C4-2B (cell line): ENCODE results near the gene ZNF593.

Source experiments
- H3K27ac ChIP-seq: fragments of 450-650 bp; 2 replicates; pipeline ENCODE4 v1.5.1; 2017
- CTCF ChIP-seq: fragments of 450-650 bp; conservative IDR thresholded peaks from 2 replicates; pipeline ENCODE4 v1.5.1; 2017; ENCODE audit warnings: mild to moderate bottlenecking
- ZFX ChIP-seq: fragments of 450-650 bp; IDR thresholded peaks from 2 replicates; pipeline ENCODE4 v1.6.1; 2017

ZNF593 gene

GRCh38 chr1:26138974-26139558 lies 30.6 kb upstream of the ZNF593 start:
- no peak overlapping the region for H3K27ac ChIP-seq
- no peak for TF ChIP-seq CTCF
- TF ChIP-seq ZFX, result no peak

- TF ChIP-seq ZFX (no peak), CTCF (no peak)
- H3K27ac ChIP-seq, result no peak overlapping the region
Observed at GRCh38 chr1:26142159-26142558, 27.5 kb upstream of the ZNF593 start.

- TF ChIP-seq CTCF (peak; percentile 66), ZFX (no peak)
- H3K27ac ChIP-seq, result no peak overlapping the region
Observed at GRCh38 chr1:26145041-26145959, 24.4 kb upstream of the ZNF593 start.

- no peak for TF ChIP-seq CTCF
- TF ChIP-seq ZFX, result no peak
- H3K27ac ChIP-seq, result no peak overlapping the region
Observed at GRCh38 chr1:26145960-26146294, 23.8 kb upstream of the ZNF593 start.

GRCh38 chr1:26148887-26149286 lies 20.8 kb upstream of the ZNF593 start:
- no peak overlapping the region for H3K27ac ChIP-seq
- no peak for TF ChIP-seq CTCF

GRCh38 chr1:26153966-26154532 lies 15.7 kb upstream of the ZNF593 start:
- no peak for TF ChIP-seq ZFX
- TF ChIP-seq CTCF, result no peak

GRCh38 chr1:26154750-26155149 lies 15.0 kb upstream of the ZNF593 start:
- TF ChIP-seq ZFX (no peak), CTCF (no peak)

More at GRCh38 chr1:26153966-26154532, 15.7 kb upstream of the ZNF593 start:
- no peak overlapping the region for H3K27ac ChIP-seq

More at GRCh38 chr1:26154750-26155149, 15.0 kb upstream of the ZNF593 start:
- no peak overlapping the region for H3K27ac ChIP-seq
